ENCODE measurements around the gene MPZL2. TPM values are rescaled to one million over a fixed set of nuclear protein-coding genes. Genes with fewer than 3 reads are reported as not detected.
"Not testable (repeated sequence)": the region's sequence is repeated elsewhere in the genome, so short reads cannot be mapped to it uniquely, and the experiment has no call there.

Gene MPZL2
- total RNA-seq, 1 experiment from 2014 or later, result 1.2 TPM

- H3K27ac Mint-ChIP-seq, result no peak overlapping the region
- peaks cover 11% of the 10 kb centered on the region for H3K27me3 Mint-ChIP-seq (ENCODE audit: low read depth)
- POLR2A ChIA-PET, result no interaction called here
- peaks cover 4% of the 10 kb centered on the region for H3K9me3 Mint-ChIP-seq
- DNase-seq (ENCODE audit: low spot score) (no peak), ATAC-seq (no peak)
- TF ChIP-seq NR1H2 (CRISPR knock-in tag; IDR thresholded peaks at IDR 0.05) (no peak), JAZF1 (CRISPR knock-in tag; IDR thresholded peaks at IDR 0.05) (no peak), TEAD4 (CRISPR knock-in tag; IDR thresholded peaks at IDR 0.05) (no peak), E2F1 (CRISPR knock-in tag; IDR thresholded peaks at IDR 0.05) (no peak)
- no peaks in the 10 kb centered on the region for H3K36me3 Mint-ChIP-seq
- no peak overlapping the region for H3K4me3 Mint-ChIP-seq
- H3K4me1 Mint-ChIP-seq, result peaks cover 19% of the 10 kb centered on the region
- CTCF ChIA-PET, result interaction anchor here (1.1 to 2.4 kb wide), 5 partner anchors 11 to 140 kb away, joined by 3 to 14 read pairs (median 7); no protein-coding TSS in a partner anchor
Observed at GRCh38 chr11:118310781-118311485, 46.8 kb upstream of the MPZL2 start.

- Mint-ChIP-seq H3K36me3 (no peaks in the 10 kb centered on the region), H3K9me3 (peaks cover 4% of the 10 kb centered on the region), H3K4me1 (peaks cover 16% of the 10 kb centered on the region), H3K27me3 (ENCODE audit: low read depth) (peaks cover 11% of the 10 kb centered on the region), H3K4me3 (no peak overlapping the region), H3K27ac (no peak overlapping the region)
- ChIA-PET POLR2A (no interaction called here), CTCF (no interaction called here)
- no peak for ATAC-seq
- TF ChIP-seq KAT7 (CRISPR knock-in tag; IDR thresholded peaks at IDR 0.05; ENCODE audit: borderline replicate concordance) (no peak), RORB (CRISPR knock-in tag; IDR thresholded peaks at IDR 0.05) (no peak), ZNF532 (CRISPR knock-in tag; IDR thresholded peaks at IDR 0.05; ENCODE audit: borderline replicate concordance) (no peak), NR1H2 (CRISPR knock-in tag; IDR thresholded peaks at IDR 0.05) (no peak), ZNF138 (CRISPR knock-in tag; conservative IDR thresholded peaks at IDR 0.05) (no peak), FOXP1 (CRISPR knock-in tag; IDR thresholded peaks at IDR 0.05; ENCODE audit: borderline replicate concordance) (no peak), HMGA2 (CRISPR knock-in tag; IDR thresholded peaks at IDR 0.05) (no peak), STAT6 (CRISPR knock-in tag; conservative IDR thresholded peaks at IDR 0.05; ENCODE audit: low read depth) (no peak), TP53 (CRISPR knock-in tag; IDR thresholded peaks at IDR 0.05) (no peak), ZBTB43 (CRISPR knock-in tag; IDR thresholded peaks at IDR 0.05) (no peak), TCF7 (CRISPR knock-in tag; IDR thresholded peaks at IDR 0.05; ENCODE audit: low read depth) (no peak), NR3C1 (CRISPR knock-in tag; conservative IDR thresholded peaks at IDR 0.05; ENCODE audit: low read depth) (no peak), ZNF396 (CRISPR knock-in tag; IDR thresholded peaks at IDR 0.05; ENCODE audit: borderline replicate concordance) (no peak), JUN (CRISPR knock-in tag; IDR thresholded peaks at IDR 0.05) (no peak)
- no peak for DNase-seq (ENCODE audit: low spot score)
Observed at GRCh38 chr11:118310271-118310670, 46.2 kb upstream of the MPZL2 start.

- H3K4me1 Mint-ChIP-seq; H3K4me3 Mint-ChIP-seq; H3K36me3 Mint-ChIP-seq; POLR2A ChIA-PET; ATAC-seq; DNase-seq (ENCODE audit: low spot score); H3K27ac Mint-ChIP-seq; H3K9me3 Mint-ChIP-seq: not testable (repeated sequence)
- H3K27me3 Mint-ChIP-seq (ENCODE audit: low read depth), result peaks cover 16% of the 10 kb centered on the region
- CTCF ChIA-PET, result interaction anchor here (1.4 kb wide), 1 partner anchor 13 kb away, joined by 4 read pairs; no protein-coding TSS in a partner anchor
Observed at GRCh38 chr11:118308995-118309528, 45.0 kb upstream of the MPZL2 start.

All from WTC11 (cell line).